HCT116 (cell line): ENCODE results near the gene OCRL. TPM values are rescaled to one million over a fixed set of nuclear protein-coding genes. Genes with fewer than 3 reads are reported as not detected.
"Not testable (repeated sequence)": the region's sequence is repeated elsewhere in the genome, so short reads cannot be mapped to it uniquely, and the experiment has no call there.

ENCODE experiments used
- ATAC-seq: fragments of 200-7000 bp; cut with Tn5 transposase; 2 replicates; pipeline ENCODE4 v1.9.1; 2020; ENCODE audit warnings: mild to moderate bottlenecking, moderate library complexity
- BruUV-seq: library from RNA; stranded (reverse); fragments of 400-500 nt; replicated peaks from 2 replicates; lab custom pipeline; 2021; lab: Mats Ljungman, UMichigan
- CTCF ChIA-PET: fragments of 300-600 bp; sonication (Branson Sonifier 250); formaldehyde crosslinking; loops from one replicate; lab custom pipeline; 2021; ENCODE audit warnings: antibody characterized with exemption; lab: Charles Lee
- POLR2A ChIA-PET: fragments of 300-600, 350-600 bp; sonication (Branson Sonifier 250); formaldehyde crosslinking; loops from one replicate; lab custom pipeline; 2021; ENCODE audit warnings: antibody characterized with exemption; lab: Charles Lee
- RAD21 ChIA-PET, 2 experiments: fragments of 300-600 bp; sonication (Branson Sonifier 250); formaldehyde crosslinking; loops; one replicate each; lab custom pipeline; 2023; ENCODE audit warnings: low total read pairs in 2 of 2; ENCODE audit not compliant: uncharacterized antibody in 2 of 2, unreplicated experiment in 2 of 2, low non-redundant PET in 1 of 2; lab: Charles Lee
- DNase-seq: peaks from one replicate; pipeline ENCODE4 v3.0.0-alpha.2; 2010; ENCODE audit warnings: low read depth, low spot score
- H2AFZ ChIP-seq: fragments of 200-600 bp; shearing (Covaris generic), sonication (generic); 2 replicates; pipeline ENCODE4 v1.6.1; 2017; ENCODE audit warnings: low read depth, mixed run types, mixed read lengths, antibody characterized with exemption, low read length; ENCODE audit not compliant: poor library complexity, severe bottlenecking
- H3K27ac ChIP-seq: 2 replicates; pipeline ENCODE4 v1.5.1; 2012; ENCODE audit warnings: low read depth, low read length
- H3K27me3 ChIP-seq: fragments of 200-600 bp; sonication (generic); 2 replicates; pipeline ENCODE4 v1.6.1; 2016; ENCODE audit warnings: mixed run types, low read length, mixed read lengths; ENCODE audit not compliant: insufficient read depth
- H3K36me3 ChIP-seq, 2 experiments: fragments of 200-500 bp in 1 of 2; fragments of 200-600 bp in 1 of 2; sonication (Bioruptor generic) in 1 of 2; sonication (generic) in 1 of 2; 2 replicates each; pipeline versions ENCODE4 v1.5.1 to v1.6.1; 2014 to 2016; ENCODE audit warnings: low read length in 2 of 2, inconsistent platforms in 1 of 2, mixed read lengths in 1 of 2, mixed run types in 1 of 2; ENCODE audit not compliant: insufficient read depth in 2 of 2, control insufficient read depth in 1 of 2
- H3K4me1 ChIP-seq, 2 experiments: fragments of 200-600 bp in 1 of 2; sonication (generic) in 1 of 2; 2 replicates each; pipeline versions ENCODE4 v1.5.1 to v1.6.1; 2012 to 2017; ENCODE audit warnings: low read length in 2 of 2, inconsistent platforms in 1 of 2, mild to moderate bottlenecking in 1 of 2, mixed read lengths in 1 of 2, mixed run types in 1 of 2, moderate library complexity in 1 of 2; ENCODE audit not compliant: insufficient read depth in 2 of 2, control insufficient read depth in 1 of 2
- H3K4me2 ChIP-seq: fragments of 200-600 bp; sonication (generic); 2 replicates; pipeline ENCODE4 v1.6.1; 2017; ENCODE audit warnings: mixed run types, low read length, mixed read lengths
- H3K4me3 ChIP-seq, 2 experiments: fragments of 200-600 bp in 1 of 2; sonication (generic) in 1 of 2; replicated peaks in 1 of 2; 2 replicates each; pipeline ENCODE4 v1.5.1; 2011 to 2016; ENCODE audit warnings: low read length in 2 of 2, control low read depth in 1 of 2, low read depth in 1 of 2, mild to moderate bottlenecking in 1 of 2, mixed read lengths in 1 of 2, mixed run types in 1 of 2
- H3K79me2 ChIP-seq: fragments of 200-600 bp; sonication (generic); 2 replicates; pipeline ENCODE4 v1.6.1; 2017; ENCODE audit warnings: mild to moderate bottlenecking, mixed run types, low read length, moderate library complexity, mixed read lengths; ENCODE audit not compliant: insufficient read depth
- H3K9ac ChIP-seq: fragments of 200-600 bp; sonication (generic); 2 replicates; pipeline ENCODE4 v1.6.1; 2016; ENCODE audit warnings: low read length, mixed read lengths
- H3K9me2 ChIP-seq: fragments of 200-600 bp; sonication (generic), shearing (Covaris generic); 2 replicates; pipeline ENCODE4 v1.6.1; 2017; ENCODE audit warnings: mixed run types, mild to moderate bottlenecking, moderate library complexity; ENCODE audit not compliant: insufficient read depth
- H3K9me3 ChIP-seq, 2 experiments: fragments of 200-500 bp in 1 of 2; fragments of 200-600 bp in 1 of 2; sonication (Bioruptor generic) in 1 of 2; sonication (generic) in 1 of 2; 2 replicates each; pipeline ENCODE4 v1.6.1; 2014 to 2017; ENCODE audit warnings: low read length in 2 of 2, mixed read lengths in 2 of 2, inconsistent platforms in 1 of 2, low read depth in 1 of 2, mild to moderate bottlenecking in 1 of 2, mixed run types in 1 of 2, moderate library complexity in 1 of 2; ENCODE audit not compliant: control insufficient read depth in 1 of 2, insufficient read depth in 1 of 2
- H4K20me1 ChIP-seq: fragments of 200-600 bp; sonication (generic), shearing (Covaris generic); 2 replicates; pipeline ENCODE4 v1.6.1; 2017; ENCODE audit warnings: mixed run types, mild to moderate bottlenecking, moderate library complexity; ENCODE audit not compliant: insufficient read depth
- CEBPB ChIP-seq: IDR thresholded peaks from 2 replicates; pipeline ENCODE4 v1.6.1; 2012; ENCODE audit warnings: low read depth
- EZH2phosphoT487 ChIP-seq: fragments of 200-600 bp; IDR thresholded peaks from 2 replicates; pipeline ENCODE4 v1.6.1; 2018; ENCODE audit warnings: antibody characterized with exemption, borderline replicate concordance
- JUND ChIP-seq: IDR thresholded peaks from 2 replicates; pipeline ENCODE4 v1.6.1; 2012
- POLR2AphosphoS5 ChIP-seq: IDR thresholded peaks from 2 replicates; pipeline ENCODE4 v1.6.1; 2011; ENCODE audit warnings: mild to moderate bottlenecking, low read depth, low read length, moderate library complexity
- RAD21 ChIP-seq: IDR thresholded peaks from 2 replicates; pipeline ENCODE4 v1.6.1; 2012; ENCODE audit warnings: low read depth, mild to moderate bottlenecking
- SIN3A ChIP-seq: IDR thresholded peaks from 2 replicates; pipeline ENCODE4 v1.6.1; 2012; ENCODE audit warnings: low read depth
- SRF ChIP-seq: IDR thresholded peaks from 2 replicates; pipeline ENCODE4 v1.6.1; 2012; ENCODE audit warnings: low read depth
- TCF7L2 ChIP-seq: IDR thresholded peaks from 2 replicates; pipeline ENCODE4 v1.7.0; 2011; ENCODE audit warnings: borderline replicate concordance, inconsistent platforms; ENCODE audit not compliant: insufficient read depth, insufficient read length; ENCODE audit errors: extremely low read depth
- ZFX ChIP-seq: fragments of 450-650 bp; IDR thresholded peaks from 2 replicates; pipeline ENCODE4 v1.6.1; 2017
- intact Hi-C: fragments of 100-400 bp; cut with micrococcal nuclease; formaldehyde crosslinking; loops from 2 replicates; pipeline ENCODE4 v1.10.0; 2022
- total RNA-seq: library from RNA; stranded (reverse); gene quantifications from one replicate; pipeline ENCODE4 v1.2.1, GENCODE V29; 2021; ENCODE audit not compliant: unreplicated experiment
- TF ChIP-seq, protein P1 (sequence below): IDR thresholded peaks from 2 replicates; pipeline ENCODE4 v1.6.1; 2012
- TF ChIP-seq, protein P2 (sequence below): IDR thresholded peaks from 2 replicates; pipeline ENCODE4 v1.6.1; 2011; ENCODE audit warnings: mild to moderate bottlenecking, low read length, moderate library complexity; ENCODE audit not compliant: insufficient replicate concordance; ENCODE audit errors: extremely low read depth
- TF ChIP-seq, protein P3 (sequence below): IDR thresholded peaks from 2 replicates; pipeline ENCODE4 v1.6.1; 2012

The OCRL gene
- total RNA-seq, 1 experiment from 2014 or later = 19.8 TPM

DNA sequence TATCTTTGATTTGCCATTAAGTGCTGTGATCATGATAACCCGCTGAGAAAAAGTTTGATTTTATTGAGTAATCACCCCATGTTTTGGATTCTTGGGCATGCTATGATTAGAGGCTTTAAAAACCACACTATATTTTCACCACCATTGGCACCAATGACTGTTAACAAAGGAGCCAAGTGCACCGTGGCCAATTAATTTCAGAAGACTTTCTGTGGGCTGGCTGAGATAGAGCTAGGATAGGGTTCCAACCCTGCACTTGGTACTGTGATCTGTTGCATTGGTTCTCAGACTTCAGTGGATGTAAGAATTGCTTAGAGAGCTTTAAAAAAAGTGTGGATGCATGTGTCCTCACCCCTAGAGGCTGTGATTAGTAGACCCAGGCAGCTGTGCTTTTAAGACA, 32.4 kb downstream of the OCRL start:
- no peaks in the 10 kb centered on the region for H4K20me1 ChIP-seq
- H3K4me1 ChIP-seq = no peaks in the 10 kb centered on the region
- ChIA-PET POLR2A (no interaction called here), CTCF (no interaction called here), RAD21 (no interaction called here)
- H3K9me2 ChIP-seq = no peaks in the 10 kb centered on the region
- H3K36me3 ChIP-seq = 0 out of 4 replicates have a peak, but pooled peaks cover 0 to 4% of the 10 kb centered on the region in 2 experiments
- no peaks in the 10 kb centered on the region for H3K9me3 ChIP-seq
- no peak overlapping the region for H2AFZ ChIP-seq
- H3K4me2 ChIP-seq = no peak overlapping the region
- BruUV-seq = no TSS peak
- no peak overlapping the region for H3K4me3 ChIP-seq
- H3K27me3 ChIP-seq = no peaks in the 10 kb centered on the region
- DNase-seq (no peak), ATAC-seq (no peak)
- TF ChIP-seq, protein P1, sequence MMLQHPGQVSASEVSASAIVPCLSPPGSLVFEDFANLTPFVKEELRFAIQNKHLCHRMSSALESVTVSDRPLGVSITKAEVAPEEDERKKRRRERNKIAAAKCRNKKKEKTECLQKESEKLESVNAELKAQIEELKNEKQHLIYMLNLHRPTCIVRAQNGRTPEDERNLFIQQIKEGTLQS = no peak
- TF ChIP-seq POLR2AphosphoS5 (no peak), SRF (no peak), TCF7L2 (no peak), CEBPB (no peak), ZFX (no peak), SIN3A (no peak), JUND (no peak), EZH2phosphoT487 (no peak), RAD21 (no peak)
- TF ChIP-seq, protein P2, sequence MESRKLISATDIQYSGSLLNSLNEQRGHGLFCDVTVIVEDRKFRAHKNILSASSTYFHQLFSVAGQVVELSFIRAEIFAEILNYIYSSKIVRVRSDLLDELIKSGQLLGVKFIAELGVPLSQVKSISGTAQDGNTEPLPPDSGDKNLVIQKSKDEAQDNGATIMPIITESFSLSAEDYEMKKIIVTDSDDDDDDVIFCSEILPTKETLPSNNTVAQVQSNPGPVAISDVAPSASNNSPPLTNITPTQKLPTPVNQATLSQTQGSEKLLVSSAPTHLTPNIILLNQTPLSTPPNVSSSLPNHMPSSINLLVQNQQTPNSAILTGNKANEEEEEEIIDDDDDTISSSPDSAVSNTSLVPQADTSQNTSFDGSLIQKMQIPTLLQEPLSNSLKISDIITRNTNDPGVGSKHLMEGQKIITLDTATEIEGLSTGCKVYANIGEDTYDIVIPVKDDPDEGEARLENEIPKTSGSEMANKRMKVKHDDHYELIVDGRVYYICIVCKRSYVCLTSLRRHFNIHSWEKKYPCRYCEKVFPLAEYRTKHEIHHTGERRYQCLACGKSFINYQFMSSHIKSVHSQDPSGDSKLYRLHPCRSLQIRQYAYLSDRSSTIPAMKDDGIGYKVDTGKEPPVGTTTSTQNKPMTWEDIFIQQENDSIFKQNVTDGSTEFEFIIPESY = no peak
- TF ChIP-seq, protein P3, sequence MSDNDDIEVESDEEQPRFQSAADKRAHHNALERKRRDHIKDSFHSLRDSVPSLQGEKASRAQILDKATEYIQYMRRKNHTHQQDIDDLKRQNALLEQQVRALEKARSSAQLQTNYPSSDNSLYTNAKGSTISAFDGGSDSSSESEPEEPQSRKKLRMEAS = no peak
- H3K9ac ChIP-seq = no peak overlapping the region
- H3K27ac ChIP-seq = no peak overlapping the region
- intact Hi-C loops = no loop called here
- H3K79me2 ChIP-seq = no peaks in the 10 kb centered on the region

DNA sequence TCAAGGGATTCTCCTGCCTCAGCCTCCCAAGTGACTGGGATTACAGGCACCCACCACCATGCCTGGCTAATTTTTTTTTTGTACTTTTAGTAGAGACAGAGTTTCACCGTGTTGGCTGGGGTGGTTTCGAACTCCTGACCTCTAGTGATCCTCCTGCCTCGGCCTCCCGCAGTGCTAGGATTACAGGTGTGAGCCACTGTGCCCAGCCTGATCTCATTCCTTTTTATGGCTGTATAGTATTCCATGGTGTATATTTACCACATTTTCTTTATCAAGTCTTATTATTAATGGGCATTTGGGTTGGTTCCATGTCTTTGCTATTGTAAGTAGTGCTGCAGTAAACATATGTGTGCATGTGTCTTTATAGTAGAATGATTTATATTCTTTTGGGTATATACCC, 33.6 kb downstream of the OCRL start:
- intact Hi-C loops, POLR2A ChIA-PET, H3K36me3 ChIP-seq, CTCF ChIA-PET, H3K9ac ChIP-seq, H2AFZ ChIP-seq, H3K4me3 ChIP-seq, H3K27me3 ChIP-seq, ATAC-seq, H4K20me1 ChIP-seq, BruUV-seq, DNase-seq, H3K4me2 ChIP-seq, H3K27ac ChIP-seq, H3K79me2 ChIP-seq, H3K9me2 ChIP-seq, H3K4me1 ChIP-seq, H3K9me3 ChIP-seq, RAD21 ChIA-PET: not testable (repeated sequence)
